GM10266 (cell line): ENCODE results near the gene EFEMP1.

ENCODE experiments used
- DNase-seq: peaks from one replicate; pipeline ENCODE4 v3.0.0; 2012; ENCODE audit errors: extremely low spot score
- CTCF ChIP-seq: IDR thresholded peaks from 2 replicates; pipeline ENCODE4 v1.5.1; 2012; ENCODE audit warnings: mild to moderate bottlenecking, low read depth; ENCODE audit not compliant: control insufficient read depth, insufficient read depth; ENCODE audit errors: missing control alignments

EFEMP1 gene

GRCh38 chr2:55888936-55889335, 34.6 kb downstream of the EFEMP1 start:
- DNase-seq, result no peak
- TF ChIP-seq CTCF, result no peak

GRCh38 chr2:55887901-55888624, 35.5 kb downstream of the EFEMP1 start:
- DNase-seq, result no peak
- TF ChIP-seq CTCF, result no peak

GRCh38 chr2:55887351-55887750, 36.2 kb downstream of the EFEMP1 start:
- TF ChIP-seq CTCF, result no peak
- DNase-seq, result no peak

GRCh38 chr2:55885944-55886281, 37.7 kb downstream of the EFEMP1 start:
- no peak for DNase-seq
- no peak for TF ChIP-seq CTCF

- TF ChIP-seq CTCF, result no peak
- no peak for DNase-seq
Observed at GRCh38 chr2:55885127-55885943, 38.2 kb downstream of the EFEMP1 start.

GRCh38 chr2:55883829-55884228, 39.8 kb downstream of the EFEMP1 start:
- no peak for DNase-seq
- no peak for TF ChIP-seq CTCF

GRCh38 chr2:55883357-55883756, 40.2 kb downstream of the EFEMP1 start:
- no peak for TF ChIP-seq CTCF
- DNase-seq, result no peak
